Lower lobe of right lung (tissue), 2 donors: Measurements from ENCODE around the gene AARS1. TPM values are rescaled to one million over a fixed set of nuclear protein-coding genes. Genes with fewer than 3 reads are reported as not detected.
"Not testable (repeated sequence)": the region's sequence is repeated elsewhere in the genome, so short reads cannot be mapped to it uniquely, and the experiment has no call there.

ENCODE experiments used
- ATAC-seq, 2 donors: fragments of 200-7000 bp; cut with Tn5 transposase; one replicate each; pipeline ENCODE4 v1.9.1; 2020 to 2022; ENCODE audit warnings: mild to moderate bottlenecking in 2 of 2, moderate library complexity in 2 of 2
- DNase-seq: peaks from one replicate; pipeline ENCODE4 v3.0.0-alpha.2; 2020
- H3K27ac ChIP-seq: fragments of 200-600 bp; one replicate; pipeline ENCODE4 v1.8.0; 2022
- H3K27me3 ChIP-seq: fragments of 200-600 bp; one replicate; pipeline ENCODE4 v1.8.0; 2022; ENCODE audit warnings: low read depth
- H3K36me3 ChIP-seq: fragments of 200-600 bp; one replicate; pipeline ENCODE4 v1.8.0; 2022; ENCODE audit warnings: mild to moderate bottlenecking
- H3K4me1 ChIP-seq: fragments of 200-600 bp; one replicate; pipeline ENCODE4 v1.8.0; 2022
- H3K4me3 ChIP-seq: fragments of 200-600 bp; one replicate; pipeline ENCODE4 v1.8.0; 2022; ENCODE audit warnings: mild to moderate bottlenecking
- H3K9me3 ChIP-seq: fragments of 200-600 bp; one replicate; pipeline ENCODE4 v1.8.0; 2022
- intact Hi-C: fragments of 100-400 bp; cut with DNase I; formaldehyde crosslinking; loops from one replicate; pipeline ENCODE4 v1.11.0; 2022
- total RNA-seq: library from RNA; stranded (reverse); fragmentation: NEBNext Ultra II Directional; extraction: Animal tissue kit (Norgen Biotek cat#: 25700); gene quantifications from one replicate; pipeline ENCODE4 v1.2.1, GENCODE V29; 2021
- TF ChIP-seq, protein P1 (sequence below): fragments of 200-600 bp; IDR thresholded peaks from one replicate; pipeline ENCODE4 v1.8.0; 2022; ENCODE audit warnings: antibody characterized with exemption, mild to moderate bottlenecking
- donor health status: DM: no; HTN: yes; CAD: no; lungs with severe emphysema.

AARS1 gene
- total RNA-seq, 1 donor from 2014 or later = 101 TPM

DNA sequence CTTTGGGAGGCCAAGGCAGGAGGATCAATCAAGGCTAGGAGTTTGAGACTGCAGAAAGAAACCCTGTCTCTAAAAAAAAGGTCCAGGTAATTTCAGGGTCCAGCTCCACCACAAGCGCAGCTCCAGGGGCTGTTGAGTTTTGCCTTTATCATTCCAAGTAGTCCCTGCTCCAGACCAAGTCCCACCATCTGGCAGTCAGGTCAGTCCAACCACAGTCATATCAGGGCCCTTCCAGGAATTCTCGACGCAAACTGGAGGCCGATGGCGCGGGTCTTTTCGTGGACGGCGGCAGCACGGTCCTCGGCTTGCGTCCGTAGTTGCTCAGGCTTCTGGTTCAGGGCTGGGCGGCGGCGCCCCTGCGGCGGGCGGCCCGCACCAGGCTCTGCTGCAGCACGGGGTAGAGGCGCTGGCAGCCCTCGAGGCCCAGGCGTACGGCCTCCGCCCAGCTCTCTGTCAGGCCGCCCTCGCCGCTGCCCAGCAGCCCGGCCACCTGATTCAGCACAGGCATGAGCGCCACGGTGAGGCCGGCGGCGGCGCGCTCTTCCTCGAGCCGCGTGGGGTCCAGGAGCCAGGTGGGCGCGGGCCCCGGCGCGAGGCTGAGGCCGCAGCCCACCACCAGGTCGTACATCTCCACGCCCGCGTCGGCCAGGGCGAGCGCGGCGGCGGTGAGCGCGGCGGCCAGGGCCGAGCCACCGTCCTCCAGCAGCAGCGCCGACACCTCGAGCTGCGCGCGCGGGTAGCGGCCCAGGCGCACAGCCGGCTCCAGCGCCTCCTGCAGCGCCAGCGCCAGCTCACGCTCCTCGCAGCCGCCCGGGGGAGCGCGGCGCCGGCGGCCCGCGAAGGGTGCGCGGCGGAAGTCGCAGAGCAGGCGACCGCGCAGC lies 38.3 kb downstream of the AARS1 start:
- Histone ChIP-seq H3K4me1 (peaks cover 30% of the 10 kb centered on the region), H3K9me3 (no peaks in the 10 kb centered on the region), H3K36me3 (peaks cover 59% of the 10 kb centered on the region), H3K27me3 (no peaks in the 10 kb centered on the region), H3K4me3 (peak overlapping the region; percentile 77), H3K27ac (peak overlapping the region; percentile 88)
- TF ChIP-seq, protein P1, sequence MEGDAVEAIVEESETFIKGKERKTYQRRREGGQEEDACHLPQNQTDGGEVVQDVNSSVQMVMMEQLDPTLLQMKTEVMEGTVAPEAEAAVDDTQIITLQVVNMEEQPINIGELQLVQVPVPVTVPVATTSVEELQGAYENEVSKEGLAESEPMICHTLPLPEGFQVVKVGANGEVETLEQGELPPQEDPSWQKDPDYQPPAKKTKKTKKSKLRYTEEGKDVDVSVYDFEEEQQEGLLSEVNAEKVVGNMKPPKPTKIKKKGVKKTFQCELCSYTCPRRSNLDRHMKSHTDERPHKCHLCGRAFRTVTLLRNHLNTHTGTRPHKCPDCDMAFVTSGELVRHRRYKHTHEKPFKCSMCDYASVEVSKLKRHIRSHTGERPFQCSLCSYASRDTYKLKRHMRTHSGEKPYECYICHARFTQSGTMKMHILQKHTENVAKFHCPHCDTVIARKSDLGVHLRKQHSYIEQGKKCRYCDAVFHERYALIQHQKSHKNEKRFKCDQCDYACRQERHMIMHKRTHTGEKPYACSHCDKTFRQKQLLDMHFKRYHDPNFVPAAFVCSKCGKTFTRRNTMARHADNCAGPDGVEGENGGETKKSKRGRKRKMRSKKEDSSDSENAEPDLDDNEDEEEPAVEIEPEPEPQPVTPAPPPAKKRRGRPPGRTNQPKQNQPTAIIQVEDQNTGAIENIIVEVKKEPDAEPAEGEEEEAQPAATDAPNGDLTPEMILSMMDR = no peak
- intact Hi-C loops = no loop called here
- DNase-seq (peak; percentile 62), ATAC-seq (peak; percentile 62 to 67)

DNA sequence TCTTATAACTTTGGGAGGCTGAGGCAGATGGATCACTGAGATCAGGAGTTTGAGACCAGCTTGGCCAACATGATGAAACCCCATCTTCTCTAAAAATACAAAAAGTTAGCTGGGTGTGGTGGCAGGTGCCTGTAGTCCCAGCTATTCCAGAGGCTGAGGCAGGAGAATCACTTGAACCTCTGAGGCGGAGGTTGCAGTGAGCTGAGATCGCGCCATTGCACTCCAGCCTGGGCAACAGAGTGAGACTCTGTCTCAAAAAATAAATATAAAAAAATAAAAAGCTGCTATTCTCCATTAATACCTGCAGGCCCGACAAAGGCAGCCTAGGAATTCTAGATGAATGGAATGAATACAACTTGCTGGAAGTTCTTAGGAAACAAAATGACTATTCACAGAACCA lies 39.6 kb downstream of the AARS1 start:
- H3K9me3 ChIP-seq, ATAC-seq, H3K27me3 ChIP-seq, H3K4me3 ChIP-seq, intact Hi-C loops, DNase-seq, H3K27ac ChIP-seq: not testable (repeated sequence)
- Histone ChIP-seq H3K36me3 (peaks cover 46% of the 10 kb centered on the region), H3K4me1 (peaks cover 30% of the 10 kb centered on the region)

DNA sequence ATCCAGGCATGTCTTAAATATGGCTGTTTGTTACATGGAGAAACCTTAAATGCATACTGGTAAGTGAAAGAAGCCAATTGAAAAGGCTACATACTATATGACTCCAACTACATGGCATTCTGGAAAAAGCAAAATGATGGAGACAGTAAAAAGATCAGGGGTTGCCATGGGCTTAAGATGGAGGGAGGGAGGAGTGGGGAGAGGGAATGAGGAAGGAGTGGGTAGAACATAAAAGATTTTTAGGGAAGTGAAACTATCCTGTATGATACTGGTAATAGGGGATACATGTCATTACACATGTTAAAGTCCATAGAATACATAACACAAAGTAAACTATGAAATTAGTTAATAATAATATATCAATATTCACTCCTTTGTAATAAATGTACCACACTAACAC lies 50.5 kb downstream of the AARS1 start:
- ATAC-seq, H3K4me3 ChIP-seq, H3K27ac ChIP-seq, H3K27me3 ChIP-seq, intact Hi-C loops, H3K9me3 ChIP-seq, DNase-seq, H3K4me1 ChIP-seq: not testable (repeated sequence)
- H3K36me3 ChIP-seq = peaks cover 52% of the 10 kb centered on the region

DNA sequence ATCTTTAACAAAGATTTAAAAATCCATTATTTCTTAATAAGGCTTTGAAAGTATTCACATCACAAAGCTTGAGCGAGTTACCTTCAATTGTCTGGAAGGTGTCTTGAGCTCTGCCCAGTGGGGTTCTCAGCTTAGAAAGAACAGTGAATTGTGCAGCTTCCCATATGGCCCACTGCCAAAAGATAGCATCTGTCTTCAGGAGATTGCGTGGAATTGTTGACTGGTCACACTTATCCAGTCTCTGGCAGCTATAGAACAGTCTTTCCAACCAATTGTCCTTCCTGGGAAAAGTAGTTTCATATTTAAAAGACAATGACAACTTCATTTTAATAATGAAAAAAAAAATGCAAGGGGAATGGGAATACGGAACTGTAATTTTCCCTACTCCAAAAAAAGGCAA lies 57.5 kb downstream of the AARS1 start:
- H3K27me3 ChIP-seq, H3K27ac ChIP-seq, ATAC-seq, H3K4me3 ChIP-seq, H3K4me1 ChIP-seq, H3K9me3 ChIP-seq, intact Hi-C loops, DNase-seq: not testable (repeated sequence)
- H3K36me3 ChIP-seq = peaks cover 68% of the 10 kb centered on the region

DNA sequence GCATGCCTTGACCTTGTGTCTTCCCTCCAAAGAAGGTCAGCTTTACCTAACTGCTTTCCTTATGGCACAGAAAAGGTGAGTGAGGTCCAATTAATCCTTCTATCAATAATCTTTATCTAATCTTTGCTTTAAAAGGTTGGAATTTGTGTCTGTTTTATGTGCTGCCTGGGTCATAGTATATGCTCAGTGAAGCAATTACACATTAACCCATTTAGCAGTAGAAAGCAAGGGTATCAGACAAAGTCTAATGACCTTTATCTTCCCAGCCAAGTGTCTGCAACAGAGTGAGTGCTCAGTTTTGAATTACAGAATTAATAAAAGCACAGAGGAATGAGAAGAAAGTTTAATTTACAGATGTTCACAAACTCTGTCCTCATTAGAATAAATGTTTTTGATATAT lies 63.3 kb downstream of the AARS1 start:
- DNase-seq, H3K4me1 ChIP-seq, H3K27ac ChIP-seq, H3K27me3 ChIP-seq, H3K9me3 ChIP-seq, intact Hi-C loops, ATAC-seq, H3K4me3 ChIP-seq: not testable (repeated sequence)
- H3K36me3 ChIP-seq = peaks cover 42% of the 10 kb centered on the region

DNA sequence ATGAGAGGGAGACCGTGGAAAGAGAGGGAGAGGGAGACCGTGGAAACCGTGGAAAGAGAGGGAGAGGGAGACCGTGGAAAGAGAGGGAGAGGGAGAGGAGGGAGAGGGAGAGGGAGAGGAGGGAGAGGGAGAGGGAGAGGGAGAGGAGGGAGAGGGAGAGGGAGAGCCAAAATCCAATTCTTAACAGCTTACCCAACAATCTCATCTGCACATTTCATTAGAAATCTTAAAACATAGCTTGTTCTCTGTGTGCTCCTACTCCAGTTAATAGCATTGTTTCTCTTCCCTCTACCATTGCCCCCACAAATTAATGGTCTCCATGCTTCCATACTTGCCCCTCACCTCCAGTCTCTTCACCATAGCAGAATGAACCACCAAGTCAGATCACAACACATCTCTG lies 63.9 kb downstream of the AARS1 start:
- H3K36me3 ChIP-seq = peaks cover 42% of the 10 kb centered on the region
- H3K4me3 ChIP-seq, H3K27ac ChIP-seq, H3K9me3 ChIP-seq, H3K27me3 ChIP-seq, ATAC-seq, intact Hi-C loops, DNase-seq, H3K4me1 ChIP-seq: not testable (repeated sequence)

DNA sequence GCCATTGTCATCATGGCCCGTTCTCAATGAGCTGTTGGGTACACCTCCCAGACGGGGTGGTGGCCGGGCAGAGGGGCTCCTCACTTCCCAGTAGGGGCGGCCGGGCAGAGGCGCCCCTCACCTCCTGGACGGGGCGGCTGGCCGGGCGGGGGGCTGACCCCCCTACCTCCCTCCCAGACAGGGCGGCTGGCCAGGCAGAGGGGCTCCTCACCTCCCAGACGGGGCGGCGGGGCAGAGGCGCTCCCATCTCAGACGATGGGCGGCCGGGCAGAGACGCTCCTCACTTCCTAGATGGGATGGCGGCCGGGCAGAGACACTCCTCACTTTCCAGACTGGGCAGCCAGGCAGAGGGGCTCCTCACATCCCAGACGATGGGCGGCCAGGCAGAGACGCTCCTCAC lies 64.7 kb downstream of the AARS1 start:
- H3K4me3 ChIP-seq, H3K27me3 ChIP-seq, DNase-seq, H3K27ac ChIP-seq, H3K4me1 ChIP-seq, intact Hi-C loops, ATAC-seq, H3K9me3 ChIP-seq: not testable (repeated sequence)
- H3K36me3 ChIP-seq = peaks cover 49% of the 10 kb centered on the region

DNA sequence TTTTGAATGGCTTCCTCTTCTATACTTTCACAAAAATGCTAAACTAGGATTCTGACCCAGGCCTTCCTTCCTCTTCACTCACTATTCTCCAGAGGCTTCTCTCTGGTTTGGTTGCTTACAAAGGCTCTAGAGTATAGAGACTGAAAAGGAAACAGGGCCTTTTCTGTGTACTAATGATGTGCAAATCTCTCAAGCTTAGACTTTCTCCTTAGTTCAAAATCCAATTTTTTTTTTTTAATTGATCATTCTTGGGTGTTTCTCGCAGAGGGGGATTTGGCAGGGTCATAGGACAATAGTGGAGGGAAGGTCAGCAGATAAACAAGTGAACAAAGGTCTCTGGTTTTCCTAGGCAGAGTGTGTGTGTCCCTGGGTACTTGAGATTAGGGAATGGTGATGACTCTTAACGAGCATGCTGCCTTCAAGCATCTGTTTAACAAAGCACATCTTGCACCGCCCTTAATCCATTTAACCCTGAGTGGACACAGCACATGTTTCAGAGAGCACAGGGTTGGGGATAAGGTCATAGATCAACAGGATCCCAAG lies 65.3 kb downstream of the AARS1 start:
- intact Hi-C loops, DNase-seq, H3K9me3 ChIP-seq, H3K4me1 ChIP-seq, H3K4me3 ChIP-seq, H3K27me3 ChIP-seq, H3K27ac ChIP-seq, ATAC-seq: not testable (repeated sequence)
- peaks cover 49% of the 10 kb centered on the region for H3K36me3 ChIP-seq

DNA sequence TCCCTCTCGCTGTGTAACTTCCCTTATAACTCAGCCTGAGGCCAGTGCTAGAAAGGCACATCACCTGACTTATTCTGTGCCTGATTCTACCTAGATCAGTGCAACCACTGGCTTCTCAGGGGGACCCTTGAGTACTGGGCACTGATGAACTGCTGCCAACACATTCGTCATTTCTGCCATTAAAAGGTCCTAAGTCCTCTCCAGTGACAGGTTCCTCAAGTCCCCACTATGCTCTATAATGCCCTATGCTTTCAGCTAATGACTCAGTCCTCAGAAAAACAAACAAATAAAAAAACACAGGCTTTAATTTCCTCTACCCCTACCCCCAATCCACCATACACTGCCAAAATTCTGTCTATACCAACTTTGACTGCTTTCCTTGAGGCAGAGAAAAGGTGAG lies 66.1 kb downstream of the AARS1 start:
- peaks cover 41% of the 10 kb centered on the region for H3K36me3 ChIP-seq
- H3K4me3 ChIP-seq, H3K4me1 ChIP-seq, H3K27me3 ChIP-seq, ATAC-seq, DNase-seq, intact Hi-C loops, H3K9me3 ChIP-seq, H3K27ac ChIP-seq: not testable (repeated sequence)

DNA sequence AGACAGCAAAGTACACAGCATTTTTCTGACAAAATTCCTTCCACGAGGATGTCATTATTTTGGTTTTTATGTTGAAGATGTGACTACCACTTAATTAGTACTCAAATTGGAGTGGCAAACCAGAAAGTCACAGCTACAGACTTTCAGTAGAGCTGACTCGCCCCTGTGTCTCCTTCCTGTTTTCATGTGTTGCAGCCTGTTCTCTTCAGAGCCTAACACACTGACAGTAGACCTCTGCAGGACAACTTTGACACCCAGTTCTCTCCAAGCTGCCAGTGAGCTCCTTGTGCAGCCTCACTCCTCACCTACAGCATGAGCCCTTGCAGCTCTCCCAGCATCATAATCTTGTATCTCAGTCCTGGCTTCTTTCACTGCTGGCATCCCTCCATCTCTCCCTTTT lies 66.7 kb downstream of the AARS1 start:
- H3K9me3 ChIP-seq, ATAC-seq, H3K4me1 ChIP-seq, H3K4me3 ChIP-seq, DNase-seq, H3K27me3 ChIP-seq, H3K27ac ChIP-seq, intact Hi-C loops: not testable (repeated sequence)
- peaks cover 38% of the 10 kb centered on the region for H3K36me3 ChIP-seq

DNA sequence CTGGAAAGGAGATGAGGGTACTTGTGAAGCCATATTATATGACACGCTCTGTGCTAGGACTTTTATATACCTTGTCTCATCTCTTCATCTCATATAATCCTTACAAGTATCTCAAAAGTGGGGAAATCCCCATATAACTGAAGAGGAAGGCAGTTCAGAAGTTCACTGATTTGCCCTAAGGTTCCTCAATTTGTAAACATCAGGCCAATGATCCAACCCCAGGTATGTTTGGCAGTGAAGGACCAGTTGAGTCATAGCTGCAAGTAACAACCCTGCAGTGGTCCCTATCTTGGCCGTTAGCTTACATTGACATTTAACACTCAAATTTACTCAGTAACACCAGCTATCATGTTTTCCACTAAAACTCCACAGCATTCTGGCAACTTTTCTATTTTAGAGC lies 70.7 kb downstream of the AARS1 start:
- H3K9me3 ChIP-seq, H3K27me3 ChIP-seq, H3K4me3 ChIP-seq, intact Hi-C loops, ATAC-seq, DNase-seq, H3K27ac ChIP-seq, H3K4me1 ChIP-seq: not testable (repeated sequence)
- peaks cover 21% of the 10 kb centered on the region for H3K36me3 ChIP-seq

DNA sequence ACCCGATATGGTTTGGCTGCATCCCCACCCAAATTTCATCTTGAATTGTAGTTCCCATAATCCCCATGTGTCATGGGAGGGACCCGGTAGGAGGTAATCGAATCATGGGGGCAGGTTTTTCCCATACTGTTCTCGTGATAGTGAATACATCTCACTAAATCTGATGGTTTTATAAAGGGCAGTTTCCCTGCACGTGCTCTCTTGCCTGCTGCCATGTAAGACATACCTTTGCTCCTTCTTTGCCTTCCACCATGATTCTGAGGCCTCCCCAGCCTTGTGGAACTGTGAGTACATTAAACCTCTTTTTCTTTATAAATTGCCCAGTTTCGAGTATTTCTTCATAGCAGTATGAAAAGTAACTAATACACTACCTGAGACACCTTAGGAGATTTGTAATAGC lies 82.9 kb downstream of the AARS1 start:
- ATAC-seq, H3K36me3 ChIP-seq, DNase-seq, H3K27me3 ChIP-seq, H3K9me3 ChIP-seq, H3K27ac ChIP-seq, H3K4me3 ChIP-seq, intact Hi-C loops, H3K4me1 ChIP-seq: not testable (repeated sequence)
